ENCODE results near the gene ERVV-1.

DNA sequence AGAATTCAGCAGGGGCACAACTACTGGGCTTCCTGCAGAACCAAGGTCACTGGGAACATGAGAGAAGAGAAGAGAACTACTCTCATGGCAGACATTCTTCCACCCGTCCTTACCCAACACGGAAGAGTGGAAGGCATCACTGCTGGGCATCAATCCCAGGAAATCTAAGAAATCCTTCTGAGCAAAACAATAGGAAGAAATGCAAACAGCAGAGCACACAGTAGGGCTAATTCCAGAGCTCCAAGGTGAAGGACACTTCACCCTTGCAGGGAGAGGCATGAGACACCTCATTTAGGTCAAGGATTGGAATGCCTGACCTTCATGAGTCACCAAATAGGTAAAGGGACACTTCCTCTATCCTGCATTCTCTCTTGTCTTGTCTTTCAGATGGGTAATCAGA, 33.7 kb downstream of the ERVV-1 start:
- TF ChIP-seq, protein P1, sequence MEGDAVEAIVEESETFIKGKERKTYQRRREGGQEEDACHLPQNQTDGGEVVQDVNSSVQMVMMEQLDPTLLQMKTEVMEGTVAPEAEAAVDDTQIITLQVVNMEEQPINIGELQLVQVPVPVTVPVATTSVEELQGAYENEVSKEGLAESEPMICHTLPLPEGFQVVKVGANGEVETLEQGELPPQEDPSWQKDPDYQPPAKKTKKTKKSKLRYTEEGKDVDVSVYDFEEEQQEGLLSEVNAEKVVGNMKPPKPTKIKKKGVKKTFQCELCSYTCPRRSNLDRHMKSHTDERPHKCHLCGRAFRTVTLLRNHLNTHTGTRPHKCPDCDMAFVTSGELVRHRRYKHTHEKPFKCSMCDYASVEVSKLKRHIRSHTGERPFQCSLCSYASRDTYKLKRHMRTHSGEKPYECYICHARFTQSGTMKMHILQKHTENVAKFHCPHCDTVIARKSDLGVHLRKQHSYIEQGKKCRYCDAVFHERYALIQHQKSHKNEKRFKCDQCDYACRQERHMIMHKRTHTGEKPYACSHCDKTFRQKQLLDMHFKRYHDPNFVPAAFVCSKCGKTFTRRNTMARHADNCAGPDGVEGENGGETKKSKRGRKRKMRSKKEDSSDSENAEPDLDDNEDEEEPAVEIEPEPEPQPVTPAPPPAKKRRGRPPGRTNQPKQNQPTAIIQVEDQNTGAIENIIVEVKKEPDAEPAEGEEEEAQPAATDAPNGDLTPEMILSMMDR (IDR thresholded peaks at IDR 0.05; ENCODE audit: low read depth, low read length): no peak
- TF ChIP-seq POLR2A (IDR thresholded peaks at IDR 0.05; ENCODE audit: extremely low read depth, insufficient read length): no peak
- TF ChIP-seq, protein P2, sequence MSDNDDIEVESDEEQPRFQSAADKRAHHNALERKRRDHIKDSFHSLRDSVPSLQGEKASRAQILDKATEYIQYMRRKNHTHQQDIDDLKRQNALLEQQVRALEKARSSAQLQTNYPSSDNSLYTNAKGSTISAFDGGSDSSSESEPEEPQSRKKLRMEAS (IDR thresholded peaks at IDR 0.05; ENCODE audit: low read depth, low read length): no peak
- TF ChIP-seq MYC (IDR thresholded peaks at IDR 0.05; ENCODE audit: low read depth, low read length): no peak
